Measurements from ENCODE around the gene TIAM1.

Gene TIAM1

DNA sequence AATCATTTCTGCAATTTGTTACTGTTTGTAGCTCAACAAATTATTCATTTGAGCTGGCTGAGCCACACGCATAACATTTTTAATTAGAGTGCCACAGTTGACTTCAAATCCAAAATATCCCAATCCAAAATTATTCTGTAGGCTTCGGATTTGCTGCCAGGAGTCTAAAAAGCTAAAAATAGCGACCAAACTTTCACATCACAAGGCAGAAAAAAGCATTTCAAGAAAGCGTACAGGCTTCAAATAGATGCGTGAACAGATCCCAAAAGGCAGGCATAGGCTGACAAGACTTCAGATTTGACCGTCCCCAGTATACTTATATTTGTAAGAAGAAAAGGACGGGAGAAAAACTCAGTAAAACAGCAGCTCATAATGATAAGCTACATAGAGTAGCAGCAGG lies 24.3 kb upstream of the TIAM1 start:
- POLR2A ChIA-PET = no interaction called here
- DNase-seq (ENCODE audit: low read depth, low spot score) = no peak
- no peak overlapping the region for H3K4me3 ChIP-seq (ENCODE audit: low read depth, low read length)
- CTCF ChIA-PET = interaction anchor here (1.5 kb wide), 1 partner anchor 169 kb away, joined by 3 read pairs; no protein-coding TSS in a partner anchor
- TF ChIP-seq, protein P1, sequence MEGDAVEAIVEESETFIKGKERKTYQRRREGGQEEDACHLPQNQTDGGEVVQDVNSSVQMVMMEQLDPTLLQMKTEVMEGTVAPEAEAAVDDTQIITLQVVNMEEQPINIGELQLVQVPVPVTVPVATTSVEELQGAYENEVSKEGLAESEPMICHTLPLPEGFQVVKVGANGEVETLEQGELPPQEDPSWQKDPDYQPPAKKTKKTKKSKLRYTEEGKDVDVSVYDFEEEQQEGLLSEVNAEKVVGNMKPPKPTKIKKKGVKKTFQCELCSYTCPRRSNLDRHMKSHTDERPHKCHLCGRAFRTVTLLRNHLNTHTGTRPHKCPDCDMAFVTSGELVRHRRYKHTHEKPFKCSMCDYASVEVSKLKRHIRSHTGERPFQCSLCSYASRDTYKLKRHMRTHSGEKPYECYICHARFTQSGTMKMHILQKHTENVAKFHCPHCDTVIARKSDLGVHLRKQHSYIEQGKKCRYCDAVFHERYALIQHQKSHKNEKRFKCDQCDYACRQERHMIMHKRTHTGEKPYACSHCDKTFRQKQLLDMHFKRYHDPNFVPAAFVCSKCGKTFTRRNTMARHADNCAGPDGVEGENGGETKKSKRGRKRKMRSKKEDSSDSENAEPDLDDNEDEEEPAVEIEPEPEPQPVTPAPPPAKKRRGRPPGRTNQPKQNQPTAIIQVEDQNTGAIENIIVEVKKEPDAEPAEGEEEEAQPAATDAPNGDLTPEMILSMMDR (IDR thresholded peaks at IDR 0.05; ENCODE audit: insufficient read depth, low read length, missing control alignments) = no peak

- ChIA-PET POLR2A (no interaction called here), CTCF (interaction anchor here (2.4 kb wide), 1 partner anchor 213 kb away, joined by 6 read pairs; no protein-coding TSS in a partner anchor)
- no peak for DNase-seq (ENCODE audit: low read depth, low spot score)
- TF ChIP-seq, protein P1 (IDR thresholded peaks at IDR 0.05; ENCODE audit: insufficient read depth, low read length, missing control alignments) = no peak
- H3K4me3 ChIP-seq (ENCODE audit: low read depth, low read length) = no peak overlapping the region
Measured at GRCh38 chr21:31367801-31368200, 23.7 kb upstream of the TIAM1 start.

- H3K4me3 ChIP-seq (ENCODE audit: low read depth, low read length) = no peak overlapping the region
- TF ChIP-seq, protein P1 (IDR thresholded peaks at IDR 0.05; ENCODE audit: insufficient read depth, low read length, missing control alignments) = no peak
- DNase-seq (ENCODE audit: low read depth, low spot score) = peak; percentile 46
- ChIA-PET CTCF (interaction anchor here (2.4 kb wide), 1 partner anchor 214 kb away, joined by 6 read pairs; no protein-coding TSS in a partner anchor), POLR2A (no interaction called here)
Measured at GRCh38 chr21:31366825-31367224, 22.8 kb upstream of the TIAM1 start.

DNA sequence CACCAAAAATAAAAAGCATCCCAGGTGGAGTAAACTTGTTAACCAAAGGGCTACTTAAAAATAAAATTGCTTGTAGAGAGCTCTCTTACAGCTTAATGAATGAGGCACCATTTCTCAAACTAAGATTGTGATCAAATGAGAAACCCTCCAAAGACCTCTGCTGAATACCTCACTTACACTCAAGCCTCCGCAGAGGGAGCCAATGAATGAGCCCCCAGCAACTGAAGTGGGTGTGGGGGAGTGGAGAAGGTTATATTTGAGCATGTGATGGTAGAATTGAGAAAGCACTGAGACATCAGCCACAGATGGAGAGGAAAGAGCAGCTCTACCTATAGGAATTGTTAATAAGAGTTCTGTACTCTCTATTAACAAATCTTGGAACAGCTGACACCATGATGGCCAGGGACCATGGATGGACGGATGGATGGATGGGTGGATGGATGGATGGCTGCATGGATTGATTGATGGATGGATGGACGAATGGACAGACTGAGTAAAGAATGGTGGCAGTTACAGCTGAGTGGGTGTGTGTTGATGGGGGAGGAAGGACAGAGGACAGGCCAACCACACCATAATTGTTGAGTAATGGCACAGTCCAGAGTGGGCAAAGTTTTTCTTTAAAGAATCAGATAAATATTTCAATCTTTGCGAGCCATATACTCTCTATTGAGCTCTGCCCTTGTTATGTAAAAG lies 20.3 kb upstream of the TIAM1 start:
- POLR2A ChIA-PET = no interaction called here
- CTCF ChIA-PET = interaction anchor here (0.7 to 2.3 kb wide), 5 partner anchors 10 to 17 kb away, joined by 3 to 9 read pairs (median 3); no protein-coding TSS in a partner anchor
- TF ChIP-seq, protein P1 (IDR thresholded peaks at IDR 0.05; ENCODE audit: insufficient read depth, low read length, missing control alignments) = no peak
- no peak overlapping the region for H3K4me3 ChIP-seq (ENCODE audit: low read depth, low read length)
- DNase-seq (ENCODE audit: low read depth, low spot score) = no peak

DNA sequence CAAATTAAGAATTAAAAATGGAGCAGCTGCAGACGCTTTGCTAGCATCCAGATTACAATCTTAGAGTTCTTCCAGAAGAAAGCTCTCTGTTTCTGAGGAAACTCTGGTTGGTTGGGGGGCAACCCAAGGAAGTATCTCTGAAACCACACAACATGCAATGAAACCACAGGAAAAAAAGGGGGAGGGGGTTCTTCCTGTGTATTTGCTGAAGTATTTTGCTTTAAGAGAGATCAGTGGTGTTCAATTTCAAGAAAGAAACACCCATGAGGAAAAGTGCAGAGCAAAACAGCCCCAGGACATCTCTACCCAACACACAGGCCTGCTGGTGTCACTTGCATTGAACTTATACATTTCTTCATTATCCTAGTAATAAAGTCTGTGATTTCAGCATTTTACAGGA lies 19.7 kb upstream of the TIAM1 start:
- TF ChIP-seq, protein P1 (IDR thresholded peaks at IDR 0.05; ENCODE audit: insufficient read depth, low read length, missing control alignments) = no peak
- no peak for DNase-seq (ENCODE audit: low read depth, low spot score)
- POLR2A ChIA-PET = no interaction called here
- no peak overlapping the region for H3K4me3 ChIP-seq (ENCODE audit: low read depth, low read length)
- CTCF ChIA-PET = interaction anchor here (0.7 to 2.3 kb wide), 5 partner anchors 10 to 17 kb away, joined by 3 to 9 read pairs (median 3); no protein-coding TSS in a partner anchor

DNA sequence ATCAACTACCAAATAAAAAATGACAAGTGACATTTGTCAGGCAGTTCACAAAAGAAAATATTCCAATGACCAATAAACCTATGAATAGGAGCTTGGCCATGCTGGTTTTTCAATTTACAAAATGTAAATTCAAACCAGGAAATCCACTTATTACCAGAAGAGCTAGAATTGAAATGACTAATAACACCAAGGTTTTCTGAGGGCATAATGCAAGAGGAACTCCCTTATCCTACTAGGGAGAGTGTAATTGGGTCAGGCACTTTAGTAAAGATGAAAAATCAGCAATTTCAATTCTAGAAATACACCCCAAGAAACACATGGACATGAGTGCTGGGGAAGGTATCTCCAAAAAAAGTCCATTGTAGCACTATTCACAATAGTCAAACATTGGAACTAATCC lies 16.7 kb upstream of the TIAM1 start:
- no peak for DNase-seq (ENCODE audit: low read depth, low spot score)
- no peak overlapping the region for H3K4me3 ChIP-seq (ENCODE audit: low read depth, low read length)
- CTCF ChIA-PET = interaction anchor here (1.2 kb wide), 1 partner anchor 14 kb away, joined by 3 read pairs; no protein-coding TSS in a partner anchor
- TF ChIP-seq, protein P1 (IDR thresholded peaks at IDR 0.05; ENCODE audit: insufficient read depth, low read length, missing control alignments) = no peak
- POLR2A ChIA-PET = no interaction called here

Data from AG04449 (cell line).